Stimulated activated CD4-positive, alpha-beta T cell treated with anti-CD3 and anti-CD28 coated beads, Interleukin-2, amount 100 ng/mL, for 48 hours (primary cell): ENCODE results near the gene WDR73.

Experiments used
- DNase-seq, 2 donors: peaks; one replicate each; pipeline ENCODE4 v3.0.0-alpha.2; 2020

The WDR73 gene

GRCh38 chr15:84609818-84610525 lies 44.1 kb downstream of the WDR73 start:
- no peak for DNase-seq

GRCh38 chr15:84608707-84609284 lies 45.3 kb downstream of the WDR73 start:
- no peak for DNase-seq

GRCh38 chr15:84606653-84607120 lies 47.4 kb downstream of the WDR73 start:
- no peak for DNase-seq

DNA sequence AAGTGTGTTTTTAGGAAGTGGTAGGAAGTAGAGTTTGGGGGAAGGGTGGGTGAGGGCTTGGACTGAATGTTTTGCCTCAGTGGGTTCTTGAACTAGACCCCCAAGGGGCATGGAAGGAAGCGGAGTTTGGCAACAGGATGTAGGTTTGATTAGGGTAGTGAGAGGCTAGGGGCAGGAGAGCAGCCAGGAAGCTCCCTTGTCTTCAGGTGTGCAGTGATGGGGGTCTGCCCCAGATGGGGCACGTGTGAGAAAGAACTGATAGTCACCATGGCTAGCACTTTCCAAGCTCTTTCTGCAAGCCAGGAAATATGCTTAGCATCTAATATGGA lies 48.6 kb downstream of the WDR73 start:
- DNase-seq = no peak

- DNase-seq = peak; percentile 39 to 53
Observed at GRCh38 chr15:84604826-84605553, 49.1 kb downstream of the WDR73 start.

DNA sequence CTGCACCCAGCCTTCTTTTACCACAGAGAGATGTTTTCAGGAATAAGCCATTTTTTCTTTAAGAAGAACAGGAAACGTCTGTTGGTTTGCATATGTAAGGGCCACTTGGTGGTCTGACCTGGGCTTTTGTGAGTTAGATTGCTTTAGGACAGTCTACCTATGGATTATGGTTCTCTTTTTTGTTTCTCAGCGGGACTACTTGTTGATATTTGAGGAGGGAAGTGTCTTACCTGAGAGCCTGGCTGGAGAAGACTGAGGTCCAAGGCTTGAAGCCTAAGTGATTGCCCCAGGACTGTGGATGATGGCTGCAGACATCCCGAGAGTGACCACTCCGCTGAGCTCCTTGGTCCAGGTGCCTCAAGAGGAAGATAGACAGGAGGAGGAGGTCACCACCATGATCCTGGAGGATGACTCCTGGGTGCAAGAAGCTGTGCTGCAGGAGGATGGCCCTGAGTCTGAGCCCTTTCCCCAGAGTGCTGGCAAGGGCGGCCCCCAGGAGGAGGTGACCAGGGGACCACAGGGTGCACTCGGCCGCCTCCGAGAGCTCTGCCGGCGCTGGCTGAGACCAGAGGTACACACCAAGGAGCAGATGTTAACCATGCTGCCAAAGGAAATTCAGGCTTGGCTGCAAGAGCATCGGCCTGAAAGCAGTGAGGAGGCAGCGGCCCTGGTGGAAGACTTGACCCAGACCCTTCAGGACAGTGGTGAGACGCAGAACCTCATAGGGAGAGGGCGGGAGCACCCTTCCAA lies 50.3 kb downstream of the WDR73 start:
- no peak for DNase-seq

GRCh38 chr15:84601555-84601838 lies 52.6 kb downstream of the WDR73 start:
- no peak for DNase-seq

DNA sequence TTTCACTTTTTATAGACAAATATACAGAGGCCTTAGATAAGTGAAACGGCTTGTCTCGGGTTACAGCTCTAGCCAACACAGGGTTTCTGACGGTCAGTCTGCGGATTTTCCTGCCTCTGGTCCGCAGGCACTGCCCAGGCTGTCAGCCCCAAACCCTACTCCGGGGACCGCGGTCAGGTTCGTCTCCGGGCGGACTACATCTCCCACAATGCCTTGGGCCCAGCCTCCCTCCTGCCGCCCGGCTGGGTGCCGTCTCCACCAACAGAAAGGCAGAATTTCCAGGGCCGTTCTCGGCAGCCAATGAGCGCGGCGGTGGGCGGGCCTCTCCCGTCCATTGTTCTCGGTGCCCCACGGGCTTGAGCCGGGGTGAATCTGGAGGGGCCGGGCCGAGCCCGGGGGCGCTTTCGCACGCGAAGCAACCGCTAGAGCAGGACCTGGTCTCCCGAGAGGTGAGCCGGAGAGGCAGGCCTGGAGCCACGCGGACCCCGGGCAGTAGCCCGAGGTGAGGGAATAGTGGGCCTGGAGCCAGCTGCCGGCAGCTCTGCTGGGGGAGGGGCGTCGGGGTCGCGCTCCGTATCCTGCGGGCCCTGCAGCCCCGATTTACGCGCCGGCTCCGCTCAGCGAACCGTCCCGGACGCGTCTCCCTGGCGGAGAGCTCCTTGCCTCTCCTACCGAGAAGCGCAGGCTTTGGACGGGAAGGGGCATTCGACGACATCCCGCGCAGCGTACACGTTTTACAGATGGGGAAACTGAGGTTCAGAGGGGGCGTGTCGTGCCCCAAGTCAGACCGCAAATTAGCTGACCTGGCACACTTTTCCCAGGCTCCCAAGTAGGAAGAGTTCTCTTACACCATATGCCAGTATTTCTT lies 53.2 kb downstream of the WDR73 start, which contains the start of gene ZSCAN2:
Gene ZSCAN2, plus strand, starts transcription at position 323 of the 868 bp plus-strand sequence. CDS start 2,919 bp downstream, outside the sequence.
- peak; percentile 92 to 93 for DNase-seq

GRCh38 chr15:84600331-84600686 lies 53.8 kb downstream of the WDR73 start:
- peak; percentile 37 to 47 for DNase-seq

GRCh38 chr15:84599906-84600305 lies 54.2 kb downstream of the WDR73 start:
- DNase-seq = no peak

- peak in 1 of 2 donors; percentile 27 for DNase-seq
Observed at GRCh38 chr15:84598993-84599392, 55.1 kb downstream of the WDR73 start.

DNA sequence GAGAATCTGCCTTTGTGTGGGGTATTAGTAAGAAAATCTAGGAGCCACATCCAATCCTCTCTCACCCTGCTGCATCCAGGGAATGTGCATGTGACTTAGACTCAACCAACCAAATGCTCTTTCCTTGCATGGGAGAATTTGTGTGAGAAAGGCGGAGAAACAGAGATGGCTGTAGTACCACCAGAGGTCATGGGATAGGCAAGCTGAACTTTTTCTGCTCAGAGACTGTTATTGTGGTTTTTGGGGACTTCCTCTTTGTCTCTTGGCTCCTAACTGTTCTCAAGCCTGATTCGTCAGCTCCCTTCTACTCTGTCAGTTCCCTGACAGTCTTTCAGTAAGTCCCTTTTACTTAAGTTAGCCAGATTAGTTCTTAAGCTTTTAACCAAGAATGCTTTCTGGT lies 55.8 kb downstream of the WDR73 start:
- no peak for DNase-seq

GRCh38 chr15:84597296-84597695 lies 56.8 kb downstream of the WDR73 start:
- no peak for DNase-seq

- DNase-seq = no peak
Observed at GRCh38 chr15:84595660-84596059, 58.4 kb downstream of the WDR73 start.

DNA sequence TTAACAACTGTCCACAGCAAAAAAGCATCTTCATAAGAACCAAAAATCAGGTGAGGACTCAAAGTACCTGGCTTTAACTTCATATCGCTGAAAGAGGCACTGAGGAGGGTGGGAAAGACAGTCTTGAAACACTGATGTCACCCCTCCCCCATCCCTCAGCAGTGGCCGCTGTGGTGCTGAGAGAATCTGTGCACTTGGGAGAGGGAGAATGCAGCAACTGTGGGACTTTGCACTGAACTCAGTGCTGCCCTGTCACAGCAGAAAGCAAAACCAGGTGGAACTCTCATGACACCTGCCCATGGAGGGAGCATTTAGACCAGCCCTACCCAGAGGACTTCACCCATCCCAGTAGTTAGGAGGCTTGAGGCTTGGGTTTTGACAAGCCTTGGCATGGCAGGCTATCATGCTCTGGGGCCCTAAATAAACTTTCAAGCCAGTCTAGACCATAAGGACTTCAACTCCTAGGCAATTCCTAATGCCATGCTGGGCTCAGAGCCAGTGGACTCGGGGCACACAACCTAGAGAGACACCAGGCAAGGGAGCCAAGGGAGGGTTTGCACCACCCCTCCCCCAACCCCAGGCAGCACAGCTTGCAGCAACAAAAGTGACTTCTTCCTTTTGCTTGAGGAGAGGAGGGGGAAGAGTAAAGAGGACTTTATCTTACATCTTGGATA lies 59.3 kb downstream of the WDR73 start:
- no peak for DNase-seq

DNA sequence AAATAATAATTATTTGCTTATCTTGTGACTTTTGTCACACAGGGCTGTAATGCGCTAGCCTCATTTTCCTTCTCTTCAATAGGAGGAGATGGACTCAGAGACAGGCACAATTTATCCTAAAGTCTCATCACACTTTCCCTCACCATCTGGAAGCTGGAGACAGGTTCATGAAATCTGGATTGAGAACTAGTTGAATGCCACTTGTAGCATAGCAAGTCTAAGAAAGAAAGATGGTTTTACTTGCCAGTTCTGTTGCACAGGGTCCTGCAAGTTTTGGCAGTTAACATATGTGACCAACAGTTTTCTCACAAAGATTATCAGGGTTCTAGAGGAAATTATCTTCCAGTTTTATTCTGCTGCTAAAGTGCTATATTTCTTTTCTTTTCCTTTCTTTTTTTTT lies 62.3 kb downstream of the WDR73 start:
- no peak for DNase-seq

GRCh38 chr15:84590406-84590805 lies 63.7 kb downstream of the WDR73 start:
- no peak for DNase-seq
